Natural killer cell (primary cell): ENCODE measurements around the gene CCDC27. TPM values are rescaled to one million over a fixed set of nuclear protein-coding genes. Genes with fewer than 3 reads are reported as not detected.

ENCODE experiments used
- ATAC-seq, 3 donors: fragments of 150-1000 bp in 2 of 3; fragments of 200-7000 bp in 1 of 3; cut with Tn5 transposase; 1 replicate in 1 of 3; 2 replicates in 2 of 3; pipeline ENCODE4 v1.10.0; 2021; ENCODE audit warnings: mild to moderate bottlenecking in 2 of 3, moderate library complexity in 2 of 3
- DNase-seq, 2 donors: peaks; one replicate each; pipeline versions ENCODE4 v3.0.0 to v3.0.0-alpha.2; 2013 to 2021; ENCODE audit warnings: mixed read lengths in 1 of 2
- H3K27ac ChIP-seq: one replicate; pipeline ENCODE4 v1.5.1; 2013; ENCODE audit warnings: mild to moderate bottlenecking, low read length
- H3K27me3 ChIP-seq: one replicate; pipeline ENCODE4 v1.6.1; 2013; ENCODE audit warnings: low read length; ENCODE audit not compliant: control insufficient read depth, insufficient read depth
- H3K36me3 ChIP-seq: one replicate; pipeline ENCODE4 v1.6.1; 2013; ENCODE audit warnings: low read length; ENCODE audit not compliant: control insufficient read depth, insufficient read depth
- H3K4me1 ChIP-seq: one replicate; pipeline ENCODE4 v1.6.1; 2013; ENCODE audit warnings: low read length; ENCODE audit not compliant: control insufficient read depth, insufficient read depth
- H3K4me3 ChIP-seq: one replicate; pipeline ENCODE4 v1.5.1; 2013; ENCODE audit warnings: low read length
- H3K9me3 ChIP-seq: one replicate; pipeline ENCODE4 v1.6.1; 2013; ENCODE audit warnings: low read length; ENCODE audit not compliant: control insufficient read depth, insufficient read depth
- H3K27ac Mint-ChIP-seq, 2 donors: one replicate each; pipeline ENCODE4 v1.8.0; 2022; ENCODE audit warnings: mild to moderate bottlenecking in 2 of 2, mixed read lengths in 2 of 2, moderate library complexity in 1 of 2
- H3K27me3 Mint-ChIP-seq, 2 donors: one replicate each; pipeline ENCODE4 v1.8.0; 2022; ENCODE audit warnings: low read depth in 2 of 2, mixed read lengths in 2 of 2
- H3K36me3 Mint-ChIP-seq: one replicate; pipeline ENCODE4 v1.8.0; 2022; ENCODE audit warnings: mixed read lengths
- H3K4me1 Mint-ChIP-seq, 2 donors: one replicate each; pipeline ENCODE4 v1.8.0; 2022; ENCODE audit warnings: mixed read lengths in 2 of 2
- H3K4me3 Mint-ChIP-seq: one replicate; pipeline ENCODE4 v1.8.0; 2022; ENCODE audit warnings: mild to moderate bottlenecking, moderate library complexity, mixed read lengths
- H3K9me3 Mint-ChIP-seq, 2 donors: one replicate each; pipeline ENCODE4 v1.8.0; 2022; ENCODE audit warnings: mixed read lengths in 2 of 2
- CTCF ChIP-seq: fragments of 200-600 bp; IDR thresholded peaks from one replicate; pipeline ENCODE4 v1.8.0; 2022; ENCODE audit warnings: antibody characterized with exemption
- WGBS: methylation state at CpG from one replicate; pipeline ENCODE4 v1.1.7; 2013; ENCODE audit warnings: missing lambda C conversion rate; ENCODE audit not compliant: insufficient coverage; 5-methylcytosine and 5-hydroxymethylcytosine counted together
- intact Hi-C: fragments of 100-400 bp; cut with micrococcal nuclease; formaldehyde crosslinking; loops from one replicate; pipeline ENCODE4 v1.14.2; 2022
- total RNA-seq, 4 donors: library from RNA; stranded (reverse); fragments of 120-200 nt in 1 of 4; gene quantifications; one replicate each; pipeline versions ENCODE4 v1.2.3 to v1.2.4, GENCODE V29; 2013 to 2022

The CCDC27 gene
- total RNA-seq, 3 donors from 2014 or later (not counting 1 experiment from before 2014, with no cell fraction given), result not detected

GRCh38 chr1:3717041-3717714, 35.1 kb upstream of the CCDC27 start:
- intact Hi-C loops, result no loop called here
- Mint-ChIP-seq H3K4me1 (peaks cover 0 to 4% of the 10 kb centered on the region in 2 donors), H3K27me3 (no peaks in the 10 kb centered on the region), H3K9me3 (no peaks in the 10 kb centered on the region), H3K27ac (no peak overlapping the region), H3K4me3 (no peak overlapping the region), H3K36me3 (no peaks in the 10 kb centered on the region)
- no peaks in the 10 kb centered on the region for H3K9me3 ChIP-seq
- no peak overlapping the region for H3K27ac ChIP-seq
- WGBS, result 61% methylated on average over 31 of the region's 33 CpGs
- DNase-seq, result no peak
- H3K4me3 ChIP-seq, result no peak overlapping the region
- no peak for ATAC-seq
- H3K27me3 ChIP-seq, result no peaks in the 10 kb centered on the region
- peaks cover 25% of the 10 kb centered on the region for H3K4me1 ChIP-seq
- no peaks in the 10 kb centered on the region for H3K36me3 ChIP-seq
- no peak for TF ChIP-seq CTCF

- Mint-ChIP-seq H3K4me1 (peaks cover 0 to 4% of the 10 kb centered on the region in 2 donors), H3K27ac (no peak overlapping the region), H3K27me3 (no peaks in the 10 kb centered on the region), H3K9me3 (no peaks in the 10 kb centered on the region), H3K36me3 (no peaks in the 10 kb centered on the region), H3K4me3 (no peak overlapping the region)
- DNase-seq (no peak), ATAC-seq (peak in 1 of 3 donors; percentile 63)
- no peak overlapping the region for H3K4me3 ChIP-seq
- peaks cover 25% of the 10 kb centered on the region for H3K4me1 ChIP-seq
- TF ChIP-seq CTCF, result no peak
- no peaks in the 10 kb centered on the region for H3K27me3 ChIP-seq
- H3K36me3 ChIP-seq, result no peaks in the 10 kb centered on the region
- H3K9me3 ChIP-seq, result no peaks in the 10 kb centered on the region
- intact Hi-C loops, result no loop called here
- no peak overlapping the region for H3K27ac ChIP-seq
- 36% methylated on average over 40 of the region's 40 CpGs for WGBS
Measured at GRCh38 chr1:3717715-3718601, 34.3 kb upstream of the CCDC27 start.

- no peaks in the 10 kb centered on the region for H3K27me3 ChIP-seq
- Mint-ChIP-seq H3K27me3 (no peaks in the 10 kb centered on the region), H3K36me3 (no peaks in the 10 kb centered on the region), H3K9me3 (no peaks in the 10 kb centered on the region), H3K4me3 (no peak overlapping the region), H3K4me1 (peaks cover 0 to 4% of the 10 kb centered on the region in 2 donors), H3K27ac (no peak overlapping the region)
- DNase-seq, result no peak
- intact Hi-C loops, result no loop called here
- WGBS, result 75% methylated on average over 14 of the region's 14 CpGs
- no peak for ATAC-seq
- TF ChIP-seq CTCF, result no peak
- H3K36me3 ChIP-seq, result no peaks in the 10 kb centered on the region
- H3K4me3 ChIP-seq, result no peak overlapping the region
- H3K4me1 ChIP-seq, result peaks cover 25% of the 10 kb centered on the region
- no peaks in the 10 kb centered on the region for H3K9me3 ChIP-seq
- H3K27ac ChIP-seq, result no peak overlapping the region
Measured at GRCh38 chr1:3718764-3719163, 33.5 kb upstream of the CCDC27 start.
